ENCODE measurements around the gene CRABP1.

CRABP1 gene

GRCh38 chr15:78391781-78392180 is 51.6 kb downstream of the CRABP1 start:
- peaks cover 3 to 9% of the 10 kb centered on the region in 2 experiments for H3K4me1 ChIP-seq (ENCODE audit: control insufficient read depth in 1 of 2, insufficient read depth in 2 of 2, low read length in 2 of 2)
- H3K27me3 ChIP-seq (ENCODE audit: insufficient read depth, low read length), result no peaks in the 10 kb centered on the region
- H3K4me2 ChIP-seq (ENCODE audit: low read length), result no peak overlapping the region
- no peak overlapping the region for H3K14ac ChIP-seq (ENCODE audit: low read length)
- DNase-seq, result no peak
- no peak overlapping the region for H3K4ac ChIP-seq (ENCODE audit: low read depth, low read length)
- H3K79me2 ChIP-seq (ENCODE audit: control insufficient read depth, insufficient read depth, low read length, poor library complexity), result no peaks in the 10 kb centered on the region
- H2AK5ac ChIP-seq (ENCODE audit: low read length), result no peak overlapping the region
- H4K12ac ChIP-seq (ENCODE audit: low read depth, low read length), result no peak overlapping the region
- H3K18ac ChIP-seq (ENCODE audit: low read length), result no peak overlapping the region
- no CpG with 5 or more reads among the region's 3 CpGs for WGBS (ENCODE audit: extremely low coverage, insufficient coverage, insufficient read length)
- H3K4me3 ChIP-seq (ENCODE audit: low read depth, low read length), result no peak overlapping the region
- no peak overlapping the region for H4K91ac ChIP-seq (ENCODE audit: low read depth, low read length)
- H3K36me3 ChIP-seq (ENCODE audit: control insufficient read depth in 1 of 2, insufficient read depth in 2 of 2, low read length in 2 of 2), result no peaks in the 10 kb centered on the region
- no peak overlapping the region for H2BK12ac ChIP-seq (ENCODE audit: low read length)
- no peak overlapping the region for H2AFZ ChIP-seq (ENCODE audit: insufficient read depth, low read length, poor library complexity)
- no peak overlapping the region for H4K8ac ChIP-seq (ENCODE audit: low read depth, low read length)
- no peak overlapping the region for H2BK5ac ChIP-seq (ENCODE audit: low read depth, low read length, poor library complexity)
- H3K23ac ChIP-seq (ENCODE audit: low read length), result no peak overlapping the region
- H3K9me3 ChIP-seq (ENCODE audit: insufficient read depth, low read depth, low read length), result peaks cover 2% of the 10 kb centered on the region
- no peaks in the 10 kb centered on the region for H3K79me1 ChIP-seq (ENCODE audit: low read length)
- H3K9ac ChIP-seq (ENCODE audit: low read length), result no peak overlapping the region
- no peak overlapping the region for H3K27ac ChIP-seq (ENCODE audit: low read depth, low read length)
- no peak overlapping the region for H2BK120ac ChIP-seq (ENCODE audit: insufficient read depth, low read length, poor library complexity)

DNA sequence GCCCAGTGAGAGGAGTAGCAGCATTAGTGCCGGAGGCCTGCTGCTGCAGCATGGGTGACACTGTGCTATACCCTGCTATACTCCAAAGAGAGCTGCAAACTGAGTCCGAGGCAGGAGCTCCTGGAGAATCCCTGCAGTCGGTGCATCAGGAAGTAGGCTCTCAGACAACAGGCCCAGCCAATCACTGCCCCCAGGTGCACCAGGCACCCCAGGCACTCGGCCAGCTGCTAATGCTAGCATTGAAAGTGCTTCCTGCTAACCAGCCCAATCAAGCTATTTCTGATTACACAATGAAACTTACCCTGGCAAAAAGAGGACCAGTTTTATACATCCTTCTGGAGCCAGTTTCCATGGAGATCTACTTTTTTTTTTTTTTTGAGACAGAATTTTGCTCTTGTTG is 52.3 kb downstream of the CRABP1 start:
- no peaks in the 10 kb centered on the region for H3K36me3 ChIP-seq (ENCODE audit: control insufficient read depth in 1 of 2, insufficient read depth in 2 of 2, low read length in 2 of 2)
- H2AK5ac ChIP-seq (ENCODE audit: low read length), result no peak overlapping the region
- no peak overlapping the region for H3K27ac ChIP-seq (ENCODE audit: low read depth, low read length)
- no peak overlapping the region for H3K4ac ChIP-seq (ENCODE audit: low read depth, low read length)
- no peaks in the 10 kb centered on the region for H3K27me3 ChIP-seq (ENCODE audit: insufficient read depth, low read length)
- peaks cover 2% of the 10 kb centered on the region for H3K9me3 ChIP-seq (ENCODE audit: insufficient read depth, low read depth, low read length)
- H3K79me1 ChIP-seq (ENCODE audit: low read length), result no peaks in the 10 kb centered on the region
- no peak overlapping the region for H4K91ac ChIP-seq (ENCODE audit: low read depth, low read length)
- peak overlapping the region; percentile 53 for H3K9ac ChIP-seq (ENCODE audit: low read length)
- H2BK5ac ChIP-seq (ENCODE audit: low read depth, low read length, poor library complexity), result no peak overlapping the region
- H3K18ac ChIP-seq (ENCODE audit: low read length), result no peak overlapping the region
- no peak overlapping the region for H3K4me3 ChIP-seq (ENCODE audit: low read depth, low read length)
- WGBS (ENCODE audit: extremely low coverage, insufficient coverage, insufficient read length), result no CpG with 5 or more reads among the region's 4 CpGs
- no peak overlapping the region for H2AFZ ChIP-seq (ENCODE audit: insufficient read depth, low read length, poor library complexity)
- no peak overlapping the region for H4K12ac ChIP-seq (ENCODE audit: low read depth, low read length)
- H2BK120ac ChIP-seq (ENCODE audit: insufficient read depth, low read length, poor library complexity), result no peak overlapping the region
- H3K4me1 ChIP-seq (ENCODE audit: control insufficient read depth in 1 of 2, insufficient read depth in 2 of 2, low read length in 2 of 2), result peaks cover 3 to 9% of the 10 kb centered on the region in 2 experiments
- no peak overlapping the region for H3K14ac ChIP-seq (ENCODE audit: low read length)
- no peak overlapping the region for H4K8ac ChIP-seq (ENCODE audit: low read depth, low read length)
- H3K79me2 ChIP-seq (ENCODE audit: control insufficient read depth, insufficient read depth, low read length, poor library complexity), result no peaks in the 10 kb centered on the region
- no peak overlapping the region for H3K4me2 ChIP-seq (ENCODE audit: low read length)
- no peak for DNase-seq
- peak overlapping the region; percentile 62 for H3K23ac ChIP-seq (ENCODE audit: low read length)
- no peak overlapping the region for H2BK12ac ChIP-seq (ENCODE audit: low read length)

DNA sequence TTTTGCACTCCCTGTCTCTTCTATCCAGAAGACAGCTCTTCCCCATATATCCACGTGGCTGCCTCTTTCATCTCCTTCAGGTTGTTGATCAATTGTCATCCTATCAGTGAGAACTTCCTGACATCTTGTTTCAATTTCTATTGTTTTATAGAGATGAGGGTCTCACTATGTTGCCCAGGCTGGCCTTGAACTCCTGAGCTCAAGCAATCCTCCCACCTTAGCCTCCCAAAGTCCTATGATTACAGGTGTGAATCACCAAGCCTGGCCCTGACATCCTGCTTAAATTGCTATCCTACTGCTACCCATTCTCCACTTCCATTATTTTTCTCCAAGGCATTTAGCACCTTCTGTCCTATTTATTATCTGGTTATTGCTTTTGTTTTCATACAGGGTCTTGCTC is 53.0 kb downstream of the CRABP1 start:
- no peaks in the 10 kb centered on the region for H3K27me3 ChIP-seq (ENCODE audit: insufficient read depth, low read length)

DNA sequence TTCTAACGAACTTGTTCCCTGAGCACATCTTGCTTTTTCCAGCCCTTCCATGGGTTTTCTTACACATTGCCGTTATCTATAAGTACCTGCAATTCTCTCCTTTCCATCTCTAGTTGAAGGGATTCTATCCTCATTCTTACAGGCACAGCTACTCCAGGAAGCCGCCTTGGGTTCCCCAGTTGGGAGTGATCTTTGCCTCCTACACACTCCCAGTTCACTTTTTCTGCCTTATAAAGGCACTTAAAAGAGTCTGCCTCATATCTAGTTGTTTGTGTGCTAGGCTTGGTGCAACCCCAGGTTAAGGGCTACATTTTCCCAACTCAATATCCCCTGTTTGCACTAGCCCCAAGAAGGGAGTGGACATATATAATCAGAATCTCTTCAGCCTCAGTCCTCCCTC is 53.9 kb downstream of the CRABP1 start:
- H3K23ac ChIP-seq (ENCODE audit: low read length), result no peak overlapping the region
- H3K14ac ChIP-seq (ENCODE audit: low read length), result no peak overlapping the region
- H3K9me3 ChIP-seq (ENCODE audit: insufficient read depth, low read depth, low read length), result peaks cover 2% of the 10 kb centered on the region
- H3K9ac ChIP-seq (ENCODE audit: low read length), result no peak overlapping the region
- no peak overlapping the region for H2AK5ac ChIP-seq (ENCODE audit: low read length)
- H3K79me1 ChIP-seq (ENCODE audit: low read length), result no peaks in the 10 kb centered on the region
- H3K4me2 ChIP-seq (ENCODE audit: low read length), result no peak overlapping the region
- no peaks in the 10 kb centered on the region for H3K27me3 ChIP-seq (ENCODE audit: insufficient read depth, low read length)
- H2BK5ac ChIP-seq (ENCODE audit: low read depth, low read length, poor library complexity), result no peak overlapping the region
- no peak overlapping the region for H4K12ac ChIP-seq (ENCODE audit: low read depth, low read length)
- H3K36me3 ChIP-seq (ENCODE audit: control insufficient read depth in 1 of 2, insufficient read depth in 2 of 2, low read length in 2 of 2), result no peaks in the 10 kb centered on the region
- no peaks in the 10 kb centered on the region for H3K79me2 ChIP-seq (ENCODE audit: control insufficient read depth, insufficient read depth, low read length, poor library complexity)
- WGBS (ENCODE audit: extremely low coverage, insufficient coverage, insufficient read length), result no CpG with 5 or more reads among the region's 3 CpGs
- no peak overlapping the region for H3K4ac ChIP-seq (ENCODE audit: low read depth, low read length)
- H2BK12ac ChIP-seq (ENCODE audit: low read length), result no peak overlapping the region
- no peak overlapping the region for H3K27ac ChIP-seq (ENCODE audit: low read depth, low read length)
- H4K8ac ChIP-seq (ENCODE audit: low read depth, low read length), result no peak overlapping the region
- no peak overlapping the region for H3K18ac ChIP-seq (ENCODE audit: low read length)
- H2AFZ ChIP-seq (ENCODE audit: insufficient read depth, low read length, poor library complexity), result no peak overlapping the region
- H4K91ac ChIP-seq (ENCODE audit: low read depth, low read length), result no peak overlapping the region
- no peak overlapping the region for H3K4me3 ChIP-seq (ENCODE audit: low read depth, low read length)
- no peak overlapping the region for H2BK120ac ChIP-seq (ENCODE audit: insufficient read depth, low read length, poor library complexity)
- no peak for DNase-seq
- H3K4me1 ChIP-seq (ENCODE audit: control insufficient read depth in 1 of 2, insufficient read depth in 2 of 2, low read length in 2 of 2), result peaks cover 3 to 8% of the 10 kb centered on the region in 2 experiments

More for the DNA sequence above, 53.0 kb downstream of the CRABP1 start:
- Histone ChIP-seq H3K14ac (ENCODE audit: low read length) (no peak overlapping the region), H4K8ac (ENCODE audit: low read depth, low read length) (no peak overlapping the region), H3K4ac (ENCODE audit: low read depth, low read length) (no peak overlapping the region), H2BK5ac (ENCODE audit: low read depth, low read length, poor library complexity) (no peak overlapping the region), H3K4me1 (ENCODE audit: control insufficient read depth in 1 of 2, insufficient read depth in 2 of 2, low read length in 2 of 2) (peaks cover 3 to 9% of the 10 kb centered on the region in 2 experiments), H3K23ac (ENCODE audit: low read length) (no peak overlapping the region), H4K91ac (ENCODE audit: low read depth, low read length) (no peak overlapping the region), H2BK120ac (ENCODE audit: insufficient read depth, low read length, poor library complexity) (no peak overlapping the region), H3K79me1 (ENCODE audit: low read length) (no peaks in the 10 kb centered on the region), H3K36me3 (ENCODE audit: control insufficient read depth in 1 of 2, insufficient read depth in 2 of 2, low read length in 2 of 2) (no peaks in the 10 kb centered on the region), H3K9me3 (ENCODE audit: insufficient read depth, low read depth, low read length) (peaks cover 2% of the 10 kb centered on the region), H3K79me2 (ENCODE audit: control insufficient read depth, insufficient read depth, low read length, poor library complexity) (no peaks in the 10 kb centered on the region), H3K4me3 (ENCODE audit: low read depth, low read length) (no peak overlapping the region), H3K18ac (ENCODE audit: low read length) (no peak overlapping the region), H2AK5ac (ENCODE audit: low read length) (no peak overlapping the region), H3K9ac (ENCODE audit: low read length) (no peak overlapping the region), H3K4me2 (ENCODE audit: low read length) (no peak overlapping the region), H2AFZ (ENCODE audit: insufficient read depth, low read length, poor library complexity) (no peak overlapping the region), H4K12ac (ENCODE audit: low read depth, low read length) (no peak overlapping the region), H3K27ac (ENCODE audit: low read depth, low read length) (no peak overlapping the region), H2BK12ac (ENCODE audit: low read length) (no peak overlapping the region)
- WGBS (ENCODE audit: extremely low coverage, insufficient coverage, insufficient read length), result no CpG with 5 or more reads among the region's 1 CpG
- no peak for DNase-seq
